Tibial artery (tissue), 4 donors: ENCODE data around the gene DRC1.
A peak's percentile ranks its signal among the peaks of the same experiment; 100 is the strongest.

ENCODE experiments used
- DNase-seq, 2 donors: peaks; one replicate each; pipeline ENCODE4 v3.0.0-alpha.2; 2019
- H3K27ac ChIP-seq, 2 donors: fragments of 200-600 bp; sonication (generic) in 1 of 2; 1 replicate in 1 of 2; 2 replicates in 1 of 2; pipeline ENCODE4 v1.5.1; 2018 to 2019; ENCODE audit warnings: mild to moderate bottlenecking in 1 of 2
- H3K27me3 ChIP-seq, 2 donors: fragments of 200-600 bp; sonication (generic) in 1 of 2; one replicate each; pipeline versions ENCODE4 v1.5.1 to v1.6.0; 2016 to 2019
- H3K36me3 ChIP-seq, 3 donors: fragments of 200-600 bp; sonication (generic) in 2 of 3; one replicate each; pipeline ENCODE4 v1.5.1; 2016 to 2019; ENCODE audit warnings: mild to moderate bottlenecking in 2 of 3
- H3K4me1 ChIP-seq, 4 donors: fragments of 200-600 bp; sonication (generic) in 2 of 4; 1 replicate in 3 of 4; 2 replicates in 1 of 4; pipeline ENCODE4 v1.5.1; 2016 to 2019
- H3K4me3 ChIP-seq, 2 donors: fragments of 200-600 bp; sonication (generic) in 1 of 2; 1 replicate in 1 of 2; 2 replicates in 1 of 2; pipeline ENCODE4 v1.5.1; 2018 to 2019; ENCODE audit warnings: mild to moderate bottlenecking in 2 of 2
- H3K9me3 ChIP-seq, 3 donors: fragments of 200-600 bp; sonication (generic) in 1 of 3; one replicate each; pipeline ENCODE4 v1.5.1; 2016 to 2019
- CTCF ChIP-seq, 2 experiments: fragments of 200-600 bp in 1 of 2; fragments of 450-650 bp in 1 of 2; IDR thresholded peaks; one replicate each; pipeline ENCODE4 v1.5.1; 2017 to 2019; ENCODE audit warnings: antibody characterized with exemption in 2 of 2, mild to moderate bottlenecking in 1 of 2, moderate library complexity in 1 of 2
- intact Hi-C: fragments of 100-400 bp; cut with DNase I; formaldehyde crosslinking; loops from one replicate; pipeline ENCODE4 v1.15.0; 2023; ENCODE audit warnings: low total_unique reads

The DRC1 gene

GRCh38 chr2:26438526-26438925 lies 36.8 kb downstream of the DRC1 start:
- H3K27ac ChIP-seq, result no peak overlapping the region
- no peak for DNase-seq
- H3K36me3 ChIP-seq, result no peaks in the 10 kb centered on the region
- H3K9me3 ChIP-seq, result no peaks in the 10 kb centered on the region
- H3K27me3 ChIP-seq, result no peaks in the 10 kb centered on the region
- intact Hi-C loops, result no loop called here
- H3K4me3 ChIP-seq, result no peak overlapping the region
- no peaks in the 10 kb centered on the region for H3K4me1 ChIP-seq
- no peak for TF ChIP-seq CTCF (IDR thresholded peaks at IDR 0.05)

DNA sequence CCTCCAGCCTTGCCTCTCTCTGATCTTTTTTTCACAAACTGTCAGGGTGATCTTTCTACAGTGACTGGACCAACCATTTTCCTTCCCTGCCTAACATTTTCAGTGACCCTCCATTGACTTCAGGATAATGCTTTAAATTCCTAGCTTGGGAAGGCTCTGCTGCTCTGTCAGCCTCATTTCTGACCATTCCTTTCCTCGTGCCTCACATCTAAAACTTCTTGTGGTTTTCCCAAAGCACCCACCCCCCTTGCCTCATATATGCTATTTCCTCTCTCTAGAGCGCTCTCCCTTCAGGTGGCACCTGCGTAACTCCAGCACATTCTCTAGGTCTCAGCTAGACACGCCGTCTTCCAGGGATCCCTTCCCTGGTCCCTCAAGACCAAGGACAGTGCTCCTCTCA lies 37.2 kb downstream of the DRC1 start:
- Histone ChIP-seq H3K4me3 (no peak overlapping the region), H3K27ac (no peak overlapping the region), H3K27me3 (no peaks in the 10 kb centered on the region), H3K9me3 (no peaks in the 10 kb centered on the region), H3K4me1 (no peaks in the 10 kb centered on the region), H3K36me3 (no peaks in the 10 kb centered on the region)
- no peak for DNase-seq
- no peak for TF ChIP-seq CTCF (IDR thresholded peaks at IDR 0.05)
- intact Hi-C loops, result no loop called here

GRCh38 chr2:26442301-26442700 lies 40.6 kb downstream of the DRC1 start:
- H3K27me3 ChIP-seq, result no peaks in the 10 kb centered on the region
- intact Hi-C loops, result no loop called here
- H3K9me3 ChIP-seq, result no peaks in the 10 kb centered on the region
- TF ChIP-seq CTCF (IDR thresholded peaks at IDR 0.05), result no peak
- H3K4me1 ChIP-seq, result no peaks in the 10 kb centered on the region
- H3K36me3 ChIP-seq, result no peaks in the 10 kb centered on the region
- no peak for DNase-seq
- H3K4me3 ChIP-seq, result no peak overlapping the region
- H3K27ac ChIP-seq, result no peak overlapping the region

GRCh38 chr2:26442707-26443106 lies 41.0 kb downstream of the DRC1 start:
- Histone ChIP-seq H3K27ac (no peak overlapping the region), H3K9me3 (no peaks in the 10 kb centered on the region), H3K27me3 (no peaks in the 10 kb centered on the region), H3K4me3 (no peak overlapping the region), H3K4me1 (no peaks in the 10 kb centered on the region), H3K36me3 (no peaks in the 10 kb centered on the region)
- no peak for TF ChIP-seq CTCF (IDR thresholded peaks at IDR 0.05)
- intact Hi-C loops, result no loop called here
- DNase-seq, result no peak

DNA sequence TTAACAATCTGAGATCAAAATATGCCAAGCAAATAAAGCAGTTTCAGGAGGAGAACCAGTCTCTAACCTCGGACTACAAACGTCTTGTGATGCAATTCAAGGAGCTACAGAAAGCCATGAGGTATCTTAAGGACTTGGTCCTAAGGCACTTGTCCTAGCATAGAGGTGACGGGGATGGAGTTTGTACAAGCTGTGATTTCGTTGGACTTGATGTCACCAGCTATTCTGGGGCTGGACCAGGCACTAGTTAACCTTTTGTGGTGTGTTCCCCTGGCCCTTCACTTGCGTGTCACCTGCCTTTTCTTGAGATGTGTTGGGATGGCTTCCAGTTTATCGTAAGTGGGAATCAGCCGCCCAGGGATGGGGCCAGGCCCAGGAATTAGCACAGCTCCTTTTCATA lies 42.5 kb downstream of the DRC1 start:
- TF ChIP-seq CTCF (IDR thresholded peaks at IDR 0.05), result no peak
- no peak for DNase-seq
- H3K4me3 ChIP-seq, result no peak overlapping the region
- no peaks in the 10 kb centered on the region for H3K27me3 ChIP-seq
- intact Hi-C loops, result no loop called here
- no peaks in the 10 kb centered on the region for H3K9me3 ChIP-seq
- no peak overlapping the region for H3K27ac ChIP-seq
- H3K36me3 ChIP-seq, result no peaks in the 10 kb centered on the region
- H3K4me1 ChIP-seq, result no peaks in the 10 kb centered on the region

DNA sequence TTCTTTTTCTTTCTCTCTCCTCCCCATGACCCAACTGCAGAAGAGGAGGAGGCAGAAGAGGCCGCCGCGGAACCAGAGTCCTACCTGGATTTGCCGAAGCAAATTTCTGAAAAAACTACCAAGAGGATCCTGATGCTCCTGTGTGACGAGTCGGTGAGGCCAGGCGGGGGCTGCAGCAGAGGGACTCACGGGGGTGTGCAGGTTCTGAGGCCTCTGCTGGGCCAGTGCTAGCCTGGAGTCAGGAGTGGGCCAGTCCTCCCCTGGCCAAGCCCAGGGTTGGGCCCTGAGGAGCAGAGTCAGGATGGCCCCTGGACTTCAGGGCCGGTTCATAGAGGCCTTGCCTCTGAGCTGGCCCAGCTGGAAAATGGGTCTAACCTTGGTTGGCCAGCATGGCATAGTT lies 46.9 kb downstream of the DRC1 start:
- DNase-seq, result peak in 1 of 2 donors; percentile 37
- H3K27me3 ChIP-seq, result peaks cover 0 to 12% of the 10 kb centered on the region in 2 donors
- TF ChIP-seq CTCF (IDR thresholded peaks at IDR 0.05), result no peak
- H3K27ac ChIP-seq, result no peak overlapping the region
- no peaks in the 10 kb centered on the region for H3K36me3 ChIP-seq
- no peak overlapping the region for H3K4me3 ChIP-seq
- H3K9me3 ChIP-seq, result no peaks in the 10 kb centered on the region
- intact Hi-C loops, result no loop called here
- no peaks in the 10 kb centered on the region for H3K4me1 ChIP-seq
